ENCODE data around the gene SLFNL1. TPM values are rescaled to one million over a fixed set of nuclear protein-coding genes. Genes with fewer than 3 reads are reported as not detected.

SLFNL1 gene
- total and polyA plus RNA-seq, 2 donors (not counting 1 experiment from before 2014, with no cell fraction given), result 0.18 to 1.2 TPM

- peaks cover 3 to 54% of the 10 kb centered on the region in 2 experiments for H3K36me3 ChIP-seq (replicated peaks in 1 of 2; ENCODE audit: control extremely low read depth in 1 of 2, control insufficient read depth in 1 of 2, extremely low read depth in 1 of 2, insufficient read depth in 2 of 2, low read length in 1 of 2)
- H3K4me2 ChIP-seq (replicated peaks; ENCODE audit: low read depth, low read length, poor library complexity, severe bottlenecking), result no peak overlapping the region
- no peak for DNase-seq
- ChIA-PET CTCF (no interaction called here), POLR2A (no interaction called here)
- H3K9me3 ChIP-seq (ENCODE audit: control extremely low read depth in 1 of 3, control insufficient read depth in 2 of 3, insufficient read depth in 1 of 3, low read length in 2 of 3), result no peaks in the 10 kb centered on the region
- no peaks in the 10 kb centered on the region for H3K27me3 ChIP-seq (replicated peaks in 1 of 4; ENCODE audit: control extremely low read depth in 1 of 4, control insufficient read depth in 3 of 4, insufficient read depth in 4 of 4, low read length in 3 of 4)
- no peaks in the 10 kb centered on the region for H3K27me3 Mint-ChIP-seq
- H3K4me3 Mint-ChIP-seq, result no peak overlapping the region
- H3K9me3 Mint-ChIP-seq (ENCODE audit: insufficient read depth), result no peaks in the 10 kb centered on the region
- no peak overlapping the region for H2AFZ ChIP-seq (ENCODE audit: insufficient read depth, low read depth, low read length, poor library complexity, severe bottlenecking)
- ATAC-seq (ENCODE audit: low read depth), result no peak
- H3K79me2 ChIP-seq (ENCODE audit: control insufficient read depth, insufficient read depth, low read length), result peaks cover 52% of the 10 kb centered on the region
- peaks cover 15% of the 10 kb centered on the region for H3K4me1 Mint-ChIP-seq
- H4K20me1 ChIP-seq (ENCODE audit: control insufficient read depth, insufficient read depth, low read length, poor library complexity, severe bottlenecking), result no peaks in the 10 kb centered on the region
- no peak overlapping the region for H3K27ac ChIP-seq (ENCODE audit: low read length in 2 of 2)
- H3K27ac Mint-ChIP-seq, result no peak overlapping the region
- H3K4me3 ChIP-seq (ENCODE audit: control extremely low read depth in 1 of 5, extremely low read depth in 1 of 5, insufficient read depth in 1 of 5, low read depth in 2 of 5, low read length in 4 of 5), result no peak overlapping the region
- TF ChIP-seq EZH2 (IDR thresholded peaks at IDR 0.05; ENCODE audit: borderline replicate concordance, insufficient read depth, low read depth, low read length, poor library complexity, severe bottlenecking), result no peak
- TF ChIP-seq, protein P1, sequence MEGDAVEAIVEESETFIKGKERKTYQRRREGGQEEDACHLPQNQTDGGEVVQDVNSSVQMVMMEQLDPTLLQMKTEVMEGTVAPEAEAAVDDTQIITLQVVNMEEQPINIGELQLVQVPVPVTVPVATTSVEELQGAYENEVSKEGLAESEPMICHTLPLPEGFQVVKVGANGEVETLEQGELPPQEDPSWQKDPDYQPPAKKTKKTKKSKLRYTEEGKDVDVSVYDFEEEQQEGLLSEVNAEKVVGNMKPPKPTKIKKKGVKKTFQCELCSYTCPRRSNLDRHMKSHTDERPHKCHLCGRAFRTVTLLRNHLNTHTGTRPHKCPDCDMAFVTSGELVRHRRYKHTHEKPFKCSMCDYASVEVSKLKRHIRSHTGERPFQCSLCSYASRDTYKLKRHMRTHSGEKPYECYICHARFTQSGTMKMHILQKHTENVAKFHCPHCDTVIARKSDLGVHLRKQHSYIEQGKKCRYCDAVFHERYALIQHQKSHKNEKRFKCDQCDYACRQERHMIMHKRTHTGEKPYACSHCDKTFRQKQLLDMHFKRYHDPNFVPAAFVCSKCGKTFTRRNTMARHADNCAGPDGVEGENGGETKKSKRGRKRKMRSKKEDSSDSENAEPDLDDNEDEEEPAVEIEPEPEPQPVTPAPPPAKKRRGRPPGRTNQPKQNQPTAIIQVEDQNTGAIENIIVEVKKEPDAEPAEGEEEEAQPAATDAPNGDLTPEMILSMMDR (IDR thresholded peaks at IDR 0.05), result no peak
- H3K9ac ChIP-seq (ENCODE audit: low read length), result no peak overlapping the region
- H3K4me1 ChIP-seq (ENCODE audit: control insufficient read depth in 2 of 2, insufficient read depth in 2 of 2, low read length in 2 of 2), result peaks cover 8 to 10% of the 10 kb centered on the region in 2 donors
- intact Hi-C loops (cut with micrococcal nuclease), result no loop called here
- 100% methylated on average over 1 of the region's 4 CpGs for WGBS (ENCODE audit: insufficient coverage)
Observed at GRCh38 chr1:40984531-40984930, 37.0 kb downstream of the SLFNL1 start.

DNA sequence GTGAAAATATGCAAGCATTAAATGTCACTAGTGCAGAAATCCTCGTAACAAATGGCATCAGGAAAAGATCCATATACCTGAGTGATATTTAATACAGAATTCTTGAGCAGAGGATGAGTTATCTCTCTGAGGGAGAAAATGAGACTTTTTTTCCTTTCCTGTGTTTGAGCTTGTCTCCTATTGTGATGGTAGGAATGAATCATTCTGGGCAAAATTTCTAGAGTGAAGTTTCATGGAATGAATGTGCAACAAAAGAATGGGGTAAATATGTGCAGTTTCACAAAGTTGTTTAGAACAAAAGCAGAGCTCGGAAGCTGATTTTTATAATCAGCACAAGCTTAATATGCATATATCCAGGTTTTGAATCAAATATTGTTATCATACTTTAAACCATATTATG is 37.5 kb downstream of the SLFNL1 start:
- Mint-ChIP-seq H3K27me3 (no peaks in the 10 kb centered on the region), H3K9me3 (ENCODE audit: insufficient read depth) (no peaks in the 10 kb centered on the region), H3K27ac (no peak overlapping the region), H3K4me1 (peaks cover 15% of the 10 kb centered on the region), H3K4me3 (no peak overlapping the region)
- no peak for TF ChIP-seq EZH2 (IDR thresholded peaks at IDR 0.05; ENCODE audit: borderline replicate concordance, insufficient read depth, low read depth, low read length, poor library complexity, severe bottlenecking)
- TF ChIP-seq, protein P1 (IDR thresholded peaks at IDR 0.05), result no peak
- CTCF ChIA-PET, result no interaction called here
- H2AFZ ChIP-seq (ENCODE audit: insufficient read depth, low read depth, low read length, poor library complexity, severe bottlenecking), result no peak overlapping the region
- WGBS (ENCODE audit: insufficient coverage), result no CpG with 5 or more reads among the region's 2 CpGs
- no peak overlapping the region for H3K27ac ChIP-seq (ENCODE audit: low read length in 2 of 2)
- no peak overlapping the region for H3K4me3 ChIP-seq (ENCODE audit: control extremely low read depth in 1 of 5, extremely low read depth in 1 of 5, insufficient read depth in 1 of 5, low read depth in 2 of 5, low read length in 4 of 5)
- intact Hi-C loops (cut with micrococcal nuclease), result no loop called here
- no peaks in the 10 kb centered on the region for H3K27me3 ChIP-seq (replicated peaks in 1 of 4; ENCODE audit: control extremely low read depth in 1 of 4, control insufficient read depth in 3 of 4, insufficient read depth in 4 of 4, low read length in 3 of 4)
- no peaks in the 10 kb centered on the region for H3K9me3 ChIP-seq (ENCODE audit: control extremely low read depth in 1 of 3, control insufficient read depth in 2 of 3, insufficient read depth in 1 of 3, low read length in 2 of 3)
- peaks cover 1 to 49% of the 10 kb centered on the region in 2 experiments for H3K36me3 ChIP-seq (replicated peaks in 1 of 2; ENCODE audit: control extremely low read depth in 1 of 2, control insufficient read depth in 1 of 2, extremely low read depth in 1 of 2, insufficient read depth in 2 of 2, low read length in 1 of 2)
- DNase-seq, result no peak
- peaks cover 52% of the 10 kb centered on the region for H3K79me2 ChIP-seq (ENCODE audit: control insufficient read depth, insufficient read depth, low read length)
- H3K9ac ChIP-seq (ENCODE audit: low read length), result no peak overlapping the region
- ATAC-seq (ENCODE audit: low read depth), result no peak
- no peak overlapping the region for H3K4me2 ChIP-seq (replicated peaks; ENCODE audit: low read depth, low read length, poor library complexity, severe bottlenecking)
- H3K4me1 ChIP-seq (ENCODE audit: control insufficient read depth in 2 of 2, insufficient read depth in 2 of 2, low read length in 2 of 2), result peaks cover 10 to 13% of the 10 kb centered on the region in 2 donors
- H4K20me1 ChIP-seq (ENCODE audit: control insufficient read depth, insufficient read depth, low read length, poor library complexity, severe bottlenecking), result no peaks in the 10 kb centered on the region
- POLR2A ChIA-PET, result no interaction called here

Data from B cell (primary cell).